ENCODE data around the gene APBA2.
A peak's percentile ranks its signal among the peaks of the same experiment; 100 is the strongest.

Gene APBA2

DNA sequence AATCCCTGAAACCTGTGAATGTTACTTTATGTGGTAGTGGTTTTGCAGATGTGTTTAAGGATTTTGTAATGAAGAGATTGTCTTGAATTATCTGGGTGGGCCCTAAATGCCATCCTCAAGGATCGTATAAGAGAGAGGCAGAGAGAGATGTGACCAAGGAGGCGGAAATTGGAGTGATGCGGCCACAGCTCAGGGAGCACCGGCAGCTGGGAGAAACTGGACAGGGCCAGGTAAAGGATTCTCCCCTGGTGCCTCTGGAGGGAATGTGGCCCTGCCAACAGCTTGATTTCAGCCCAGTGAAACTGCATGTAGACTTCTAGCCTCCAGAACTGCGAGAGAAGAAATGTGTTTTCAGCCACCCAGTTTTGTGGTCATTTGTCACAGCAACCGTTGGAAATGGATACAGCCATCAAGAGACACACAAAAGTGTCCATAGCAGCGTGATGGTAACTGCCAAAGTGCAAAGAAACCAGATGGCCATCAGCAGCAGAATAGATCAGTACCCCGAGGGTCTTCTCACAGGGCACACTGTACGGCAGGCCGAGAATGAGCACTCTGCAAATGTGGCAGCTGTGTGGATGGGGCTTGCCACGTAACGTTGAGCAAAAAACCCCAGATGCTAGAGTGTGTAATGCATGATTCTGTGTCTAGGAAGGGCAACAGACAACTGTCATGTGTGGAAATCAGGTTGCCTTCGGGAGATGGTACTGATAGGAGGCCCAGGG is 12.2 kb downstream of the APBA2 start:
- no peak for DNase-seq

DNA sequence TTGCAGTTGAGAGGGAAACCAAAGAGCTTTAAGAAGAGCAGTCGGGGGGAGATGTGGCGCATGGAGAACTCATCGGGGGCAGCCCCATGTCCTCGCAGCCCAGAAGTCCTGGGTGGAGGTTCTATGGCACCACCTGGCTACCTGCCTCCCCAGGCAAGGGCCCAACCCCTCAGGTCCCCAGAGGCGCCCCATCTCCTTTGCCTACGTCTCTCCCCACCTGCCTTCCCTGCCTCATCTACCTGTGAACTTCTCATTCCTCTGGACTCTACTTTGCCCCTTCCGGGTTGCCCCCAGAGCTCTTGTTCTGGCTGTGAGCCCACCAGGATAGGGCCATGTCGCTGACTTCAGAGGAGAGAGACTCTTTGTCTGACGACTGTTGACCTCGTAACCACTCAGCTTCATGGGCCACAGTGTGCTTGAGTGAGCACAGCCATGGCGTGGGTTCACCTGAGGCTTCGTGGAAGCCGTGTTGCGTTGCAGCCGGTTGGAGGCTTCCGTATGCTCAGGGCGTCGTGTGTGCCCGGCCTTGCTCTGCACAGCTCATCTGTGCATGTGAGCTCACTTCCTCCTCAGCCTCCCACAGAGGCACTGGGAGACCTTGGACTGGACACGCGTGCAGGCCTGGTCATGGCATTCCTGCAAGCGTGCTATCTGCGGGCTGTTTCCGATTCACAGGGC is 13.4 kb downstream of the APBA2 start:
- DNase-seq, result no peak

DNA sequence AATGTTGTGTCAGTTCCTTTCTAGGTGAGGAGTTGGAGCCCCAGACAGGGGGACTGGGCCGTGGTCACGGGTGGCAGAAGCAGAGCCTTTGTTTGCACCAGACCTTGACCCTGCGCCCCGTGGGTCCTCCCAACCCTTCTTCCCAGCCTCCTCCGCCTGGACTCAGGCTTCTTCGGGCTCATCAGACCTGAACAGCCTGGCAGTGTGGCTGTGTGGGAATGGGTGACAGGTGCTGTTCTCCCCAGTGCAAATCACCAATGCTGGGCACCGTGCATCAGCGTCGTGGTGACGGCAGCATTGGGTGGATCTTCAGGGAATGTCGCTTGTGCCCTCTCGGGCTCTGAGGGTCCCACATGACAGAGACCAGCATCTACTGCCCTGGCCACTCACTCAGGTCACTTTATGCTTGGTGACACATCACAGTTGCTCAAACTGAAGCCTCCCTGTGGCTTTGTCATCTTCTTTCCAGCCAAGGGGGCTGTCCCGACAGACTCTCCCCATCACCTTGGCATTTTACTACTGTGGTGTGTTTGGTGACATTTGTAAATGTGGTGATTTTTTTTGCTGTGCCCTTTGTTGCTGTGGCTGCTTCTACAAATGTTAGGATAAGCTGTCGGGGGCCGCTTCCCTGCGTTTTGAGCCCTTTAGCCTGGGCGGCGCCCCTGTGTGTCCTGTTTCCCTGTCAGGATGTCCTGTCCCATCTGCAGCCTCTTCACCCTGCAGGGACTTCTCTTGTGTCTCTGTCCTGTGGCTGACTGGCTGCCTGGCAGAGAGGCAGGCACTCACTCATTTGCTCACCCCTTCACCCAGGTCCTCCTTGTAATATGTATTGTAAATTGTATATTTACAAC is 14.5 kb downstream of the APBA2 start:
- no peak for DNase-seq

DNA sequence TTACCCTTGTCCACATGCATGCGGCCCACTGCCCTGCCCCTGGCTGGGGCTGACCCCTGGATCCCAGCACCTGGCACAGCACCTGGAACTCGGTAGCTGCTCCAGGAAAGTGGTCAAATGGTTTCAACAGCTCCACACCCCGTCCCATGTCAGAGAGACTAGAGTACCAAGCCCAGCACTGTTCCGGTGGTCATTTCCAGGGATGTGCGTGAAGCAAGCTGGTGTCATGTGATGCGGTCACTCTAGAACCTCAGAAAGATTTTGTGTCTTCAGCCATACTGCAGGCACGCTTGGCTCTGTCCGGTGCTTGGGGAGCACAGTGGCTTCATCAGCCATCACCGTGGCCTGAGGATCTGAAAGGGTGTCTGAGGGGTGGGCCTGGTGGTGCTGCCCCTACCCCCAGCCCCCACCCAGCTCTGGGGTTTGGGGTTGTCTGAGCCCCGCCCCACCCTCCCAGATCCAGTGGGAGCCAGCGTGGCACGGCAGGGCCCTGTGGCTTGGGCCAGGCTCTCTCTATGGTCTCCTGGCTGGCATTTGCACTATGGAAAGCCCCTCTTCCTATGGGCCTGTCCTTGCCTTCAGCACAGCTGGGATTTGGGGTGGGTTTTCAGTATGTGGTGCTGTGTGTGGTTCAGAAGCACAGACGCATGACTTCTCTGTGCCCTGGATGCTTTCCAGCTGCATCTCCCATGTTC is 15.3 kb downstream of the APBA2 start:
- no peak for DNase-seq

DNA sequence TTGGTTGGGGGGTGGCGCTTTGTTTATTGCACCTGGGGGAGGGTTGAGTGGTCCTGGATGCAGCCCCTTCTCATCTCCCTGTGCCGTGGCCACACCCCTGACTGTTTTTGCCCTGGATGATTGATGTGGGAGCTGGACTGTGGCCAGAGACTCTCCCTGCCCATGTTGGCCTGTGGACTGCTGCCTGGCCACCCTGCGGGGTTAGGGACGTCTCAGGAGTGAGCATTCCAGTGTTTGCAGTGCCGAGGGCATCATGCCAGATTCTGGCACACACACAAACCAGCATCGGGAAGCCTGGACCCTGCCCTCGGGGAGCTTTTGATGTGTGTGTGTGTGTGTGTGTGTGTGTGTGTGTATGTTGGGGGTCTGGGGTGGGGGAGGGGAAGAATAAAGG is 15.8 kb downstream of the APBA2 start:
- DNase-seq, result no peak

DNA sequence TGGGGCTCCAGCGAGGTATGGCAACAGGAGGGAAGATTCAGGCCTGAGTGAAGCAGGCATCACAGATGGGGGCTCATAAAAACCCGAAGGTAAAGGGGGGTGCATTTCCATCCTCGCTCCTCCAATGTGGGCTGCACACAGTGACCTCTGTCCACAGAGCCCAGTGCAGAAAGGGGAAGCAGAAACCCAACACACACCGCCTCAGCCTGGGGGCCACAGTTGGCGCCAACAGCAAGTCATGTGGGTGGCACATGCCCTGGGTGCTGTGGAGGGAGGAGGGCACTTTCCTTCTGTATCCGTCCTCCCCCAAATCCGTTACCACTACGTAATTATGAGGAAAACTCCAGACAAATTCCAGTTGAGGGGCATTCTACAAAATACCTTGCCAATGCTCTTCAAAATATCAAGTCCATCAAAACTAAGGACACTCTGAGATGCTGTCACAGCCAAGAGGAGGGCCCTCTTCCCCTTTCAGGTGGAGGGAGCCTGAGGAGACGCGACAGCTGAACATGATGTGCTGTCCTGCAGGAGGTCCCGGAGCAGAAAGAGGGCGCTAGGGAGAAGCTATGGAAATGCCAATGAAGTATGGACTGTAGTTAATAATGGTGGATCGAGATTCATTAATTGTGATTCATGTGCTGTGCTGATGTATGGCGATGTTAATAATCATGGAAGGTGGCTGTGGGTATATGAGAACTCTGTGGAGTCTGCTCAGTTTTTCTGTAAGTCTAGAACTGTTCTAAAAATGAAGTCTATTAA is 16.4 kb downstream of the APBA2 start:
- DNase-seq, result peak; percentile 55

DNA sequence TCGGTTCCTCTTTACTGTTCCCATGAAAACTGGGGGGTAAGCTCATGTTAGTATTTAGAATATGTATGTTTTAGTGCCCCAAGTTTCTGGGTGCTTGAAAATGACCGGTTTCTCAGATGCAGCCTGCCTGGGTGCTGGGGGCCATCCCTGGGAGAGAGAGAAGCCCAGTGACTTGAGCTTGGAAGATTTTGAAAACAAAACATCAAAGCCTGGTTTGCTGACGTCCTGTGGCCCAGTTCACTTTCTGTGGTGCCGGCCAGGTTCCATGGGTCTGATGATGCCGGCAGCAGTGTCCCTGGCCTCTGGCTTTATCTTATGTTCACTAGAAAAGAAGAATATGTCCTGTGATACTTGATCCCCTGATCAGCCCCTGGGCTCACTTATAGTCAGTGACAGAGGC is 17.1 kb downstream of the APBA2 start:
- DNase-seq, result no peak

DNA sequence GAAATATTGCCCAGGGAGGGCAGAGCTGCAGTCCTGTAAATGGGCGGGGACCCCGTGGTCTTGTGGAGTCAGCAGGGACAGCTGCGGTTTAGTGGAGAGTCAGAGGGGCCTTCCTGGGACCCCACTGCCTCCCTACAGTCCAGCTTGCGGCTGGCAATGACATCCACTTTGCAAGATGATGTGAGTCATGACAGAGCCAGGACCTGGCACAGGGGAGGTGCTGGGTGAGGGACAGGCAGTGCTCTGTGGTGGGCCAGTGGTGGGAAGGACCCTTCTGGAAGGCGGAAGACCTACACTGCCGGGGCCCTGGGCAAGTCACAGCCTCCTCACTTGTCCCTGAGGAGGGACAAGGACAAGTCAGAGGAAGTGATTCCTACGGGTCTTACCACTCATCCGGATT is 17.8 kb downstream of the APBA2 start:
- peak; percentile 67 for DNase-seq

DNA sequence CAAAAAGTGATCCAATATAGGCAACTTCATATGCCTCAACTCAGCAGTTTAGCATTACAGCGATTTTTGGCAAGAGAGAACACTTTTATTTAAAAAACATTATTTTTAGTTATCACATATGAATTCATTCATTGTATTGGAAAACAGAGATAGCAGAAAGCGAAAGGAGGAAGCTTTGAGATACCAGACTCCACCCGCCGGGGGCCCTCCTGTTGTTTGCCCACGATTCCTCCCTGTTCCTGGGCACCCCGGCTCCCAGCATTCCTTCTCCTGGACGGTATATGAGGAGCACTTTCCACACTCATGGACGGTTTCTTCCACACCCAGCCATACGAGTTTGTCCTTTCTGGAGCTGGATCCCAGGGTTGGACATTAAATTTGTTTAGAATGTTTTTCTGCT is 18.2 kb downstream of the APBA2 start:
- DNase-seq, result peak; percentile 67

DNA sequence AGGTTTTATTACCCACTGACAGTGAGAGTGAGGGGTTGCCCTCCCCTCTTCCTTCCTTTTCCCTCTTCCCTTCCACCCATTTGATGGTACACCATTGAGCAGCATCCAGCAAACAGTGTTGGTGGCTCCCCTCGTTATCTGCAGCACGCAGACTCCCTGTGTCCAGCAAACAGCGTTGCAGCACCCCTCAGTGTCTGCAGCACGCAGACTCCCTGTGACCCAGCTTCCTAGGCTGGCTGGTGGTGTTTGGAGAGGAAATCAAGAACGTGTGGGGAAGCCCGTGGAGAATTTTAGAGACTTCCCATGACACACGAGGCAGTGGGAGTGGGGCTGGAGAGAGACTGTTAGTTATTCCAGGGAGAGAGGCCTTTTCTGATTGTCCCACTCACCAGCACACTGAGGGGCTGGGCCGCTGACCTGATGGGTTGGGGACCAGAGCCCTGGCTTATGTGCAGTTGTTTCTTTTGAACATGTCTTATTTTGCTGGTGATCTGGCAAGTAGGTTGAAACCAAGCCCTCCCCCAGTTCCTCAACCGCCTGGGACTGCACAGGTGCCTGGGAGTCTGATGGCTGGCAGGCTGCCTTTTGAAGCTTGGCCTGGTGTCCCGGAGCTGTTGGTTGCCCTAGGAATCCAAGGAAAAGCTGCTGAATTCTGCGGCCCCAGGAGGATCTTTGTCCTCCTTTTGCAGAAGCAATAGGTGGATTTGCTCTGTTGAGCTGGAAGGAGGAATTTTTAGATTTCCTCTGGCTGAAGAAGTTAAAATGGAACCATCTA is 19.0 kb downstream of the APBA2 start:
- peak; percentile 83 for DNase-seq

DNA sequence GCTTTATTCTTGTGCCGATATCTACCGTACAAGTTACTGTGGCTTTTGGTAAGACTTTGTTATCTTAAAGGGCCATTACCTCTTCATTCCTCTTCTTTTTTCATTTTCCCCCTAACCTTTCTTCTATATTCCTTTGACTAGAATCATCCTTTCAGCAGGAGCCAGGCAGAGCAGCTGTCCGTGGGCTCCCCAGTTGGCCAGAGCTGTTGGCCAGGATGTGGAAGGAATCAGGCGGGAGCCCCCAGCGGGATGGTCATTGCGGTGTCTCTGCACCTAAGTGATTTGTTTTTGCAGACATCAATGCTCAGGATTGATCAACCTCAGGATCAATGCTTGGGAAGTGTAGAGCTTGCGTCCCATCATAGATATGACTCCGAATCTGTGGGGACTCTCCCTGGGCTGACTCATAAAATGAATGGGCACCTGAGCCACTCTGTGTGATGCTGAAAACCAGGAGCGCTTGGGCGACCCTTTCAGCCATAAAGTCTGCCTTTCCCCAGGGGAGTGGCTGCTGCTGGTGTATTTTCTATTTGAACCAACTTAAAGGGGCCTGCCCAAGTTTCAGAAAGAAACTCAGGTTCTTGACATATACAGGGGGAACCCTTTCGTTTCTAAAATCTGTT is 21.7 kb downstream of the APBA2 start:
- DNase-seq, result no peak

DNA sequence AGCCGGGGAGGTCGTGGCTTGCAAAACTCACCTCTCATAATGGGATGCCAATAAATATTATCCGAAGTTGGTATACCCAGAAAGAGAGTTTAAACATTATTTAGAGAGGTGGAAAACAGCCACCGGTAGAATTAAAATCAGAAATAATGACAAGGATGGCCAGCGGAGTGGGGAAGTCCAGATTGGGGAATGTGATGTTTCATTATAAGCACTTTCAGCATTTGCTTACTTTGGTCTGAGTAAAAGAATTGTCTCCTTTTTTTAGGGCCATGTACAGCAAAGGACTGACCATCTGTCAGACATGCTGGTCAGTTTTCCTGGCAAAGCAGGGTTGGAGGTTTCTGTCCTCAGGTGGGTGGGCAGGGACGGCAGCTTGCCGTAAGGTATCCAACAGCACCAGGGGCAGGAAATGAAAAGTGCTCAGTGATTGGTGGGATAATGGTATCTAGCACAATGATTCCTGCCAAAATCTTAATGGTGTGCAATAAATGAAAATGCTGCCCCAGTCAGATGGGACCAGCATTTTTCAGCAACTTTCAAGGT is 24.3 kb downstream of the APBA2 start:
- DNase-seq, result no peak

DNA sequence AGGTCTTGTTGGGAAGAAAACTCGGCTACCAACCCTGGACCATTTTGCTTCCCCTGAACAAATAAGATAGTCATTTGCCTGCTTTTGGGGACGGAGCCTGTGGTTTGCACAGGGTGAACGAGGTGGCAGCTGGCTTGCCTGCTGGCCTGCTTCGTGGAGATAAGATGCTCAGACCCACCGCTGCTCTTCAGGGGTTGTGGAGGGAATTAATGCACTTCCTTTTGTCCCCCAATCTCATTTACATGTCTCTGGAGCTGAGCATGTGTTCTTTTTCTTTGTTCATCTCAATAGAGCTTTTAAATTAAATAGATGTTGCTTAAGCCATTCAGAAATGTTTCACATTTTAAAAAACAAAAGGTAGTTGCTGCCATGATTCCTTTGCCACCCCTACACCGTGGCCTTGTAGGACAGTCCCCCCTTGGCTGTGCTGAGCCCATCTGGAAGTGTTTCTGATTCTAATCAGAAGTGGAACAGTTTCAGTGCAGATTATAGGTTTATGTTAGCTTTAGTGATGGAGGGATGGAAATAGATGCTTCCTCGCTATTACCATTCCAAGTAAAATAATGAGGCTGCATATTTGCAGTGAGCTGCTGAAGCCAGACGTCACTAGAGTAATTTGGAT is 25.6 kb downstream of the APBA2 start:
- peak; percentile 95 for DNase-seq

DNA sequence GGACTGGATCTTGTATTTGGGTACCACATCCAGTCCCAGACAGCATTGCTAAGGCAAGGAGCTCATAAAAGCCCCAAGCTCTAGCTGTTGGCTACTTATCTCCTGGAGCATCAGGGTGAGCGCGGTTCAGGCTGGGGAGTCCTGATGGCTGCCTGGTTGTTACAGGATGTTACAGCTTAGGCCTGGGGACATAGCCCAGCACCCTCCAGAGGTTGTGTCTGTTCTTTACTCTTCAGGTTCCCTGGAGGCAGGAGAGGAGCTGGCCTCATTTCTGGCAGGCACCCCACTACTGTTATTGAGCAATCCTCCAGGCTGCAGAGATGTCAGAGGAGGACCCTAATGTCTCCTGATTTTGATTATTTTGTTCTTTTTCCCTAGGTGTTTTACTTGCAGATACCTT is 26.6 kb downstream of the APBA2 start:
- peak; percentile 69 for DNase-seq

DNA sequence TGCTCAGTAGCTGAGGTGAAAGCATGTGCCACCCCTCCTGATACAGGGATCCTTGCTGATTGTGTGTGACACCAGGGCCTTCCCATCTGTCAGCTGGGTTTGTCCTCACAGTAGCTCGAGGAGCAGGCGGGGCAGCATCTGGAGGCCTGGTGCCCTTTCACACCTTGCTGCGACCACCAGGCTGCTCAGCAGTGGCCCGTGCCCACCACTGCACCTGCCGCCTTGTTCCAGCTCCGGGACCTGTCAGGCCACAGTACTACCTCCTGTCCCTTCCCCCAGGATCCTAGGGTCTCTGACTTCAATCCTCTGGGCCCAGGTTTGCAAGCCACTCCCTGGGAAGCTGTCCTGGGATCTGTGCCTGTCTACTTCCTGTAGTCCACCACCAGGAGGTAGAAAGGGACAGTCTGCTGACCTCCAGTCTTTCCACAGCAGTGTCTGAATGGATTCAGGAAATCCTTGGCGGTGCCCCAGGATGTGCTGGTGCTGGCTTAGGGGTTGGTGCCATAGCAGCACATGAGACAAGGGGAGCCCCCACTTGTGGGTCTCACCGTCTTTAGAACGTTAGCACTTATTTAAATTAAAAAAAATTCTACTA is 27.5 kb downstream of the APBA2 start:
- no peak for DNase-seq

DNA sequence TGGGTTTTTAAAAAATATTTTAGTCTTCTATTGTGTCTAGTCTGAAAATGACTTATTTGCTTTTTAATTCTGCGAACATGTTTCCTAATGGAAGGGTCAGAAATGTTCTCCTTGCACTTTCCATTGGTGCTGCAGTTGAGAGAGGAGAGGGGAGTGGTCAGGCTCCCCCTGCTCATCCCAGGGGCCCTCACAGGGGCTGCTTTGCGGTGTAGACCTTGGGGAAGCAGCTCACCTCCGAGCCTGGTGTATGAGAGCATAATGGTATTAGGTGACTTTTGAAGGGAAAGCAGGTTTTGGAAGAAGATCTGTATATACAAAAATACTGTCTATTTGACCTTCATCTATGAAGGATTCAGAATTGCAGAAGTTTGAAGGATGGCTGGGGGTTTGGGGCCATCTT is 28.3 kb downstream of the APBA2 start:
- DNase-seq, result no peak

DNA sequence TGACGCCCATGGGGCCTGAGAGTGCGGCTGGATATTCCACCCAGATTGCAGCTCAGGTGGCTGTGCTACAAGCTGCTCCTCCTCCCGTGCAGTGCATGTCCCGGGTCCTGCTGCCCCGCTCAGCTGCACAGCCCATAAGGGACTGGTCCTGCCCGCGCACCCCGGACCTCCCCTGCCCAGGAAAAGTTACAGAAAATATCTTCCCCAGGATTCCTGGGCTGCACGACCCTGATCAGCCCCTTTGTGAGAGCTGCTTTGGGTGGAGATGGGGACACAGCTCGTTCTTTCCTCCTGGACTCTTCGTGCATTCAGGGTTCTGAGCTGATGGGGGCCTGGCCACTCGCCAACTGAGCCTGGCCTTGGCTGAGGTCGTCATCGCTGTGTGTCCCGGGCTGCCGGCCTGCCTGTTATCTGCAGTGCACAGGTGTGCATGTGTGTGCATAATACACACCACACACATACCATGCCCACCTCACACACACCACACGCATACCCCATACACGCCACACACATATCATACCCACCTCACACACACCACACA is 28.8 kb downstream of the APBA2 start:
- DNase-seq, result no peak

DNA sequence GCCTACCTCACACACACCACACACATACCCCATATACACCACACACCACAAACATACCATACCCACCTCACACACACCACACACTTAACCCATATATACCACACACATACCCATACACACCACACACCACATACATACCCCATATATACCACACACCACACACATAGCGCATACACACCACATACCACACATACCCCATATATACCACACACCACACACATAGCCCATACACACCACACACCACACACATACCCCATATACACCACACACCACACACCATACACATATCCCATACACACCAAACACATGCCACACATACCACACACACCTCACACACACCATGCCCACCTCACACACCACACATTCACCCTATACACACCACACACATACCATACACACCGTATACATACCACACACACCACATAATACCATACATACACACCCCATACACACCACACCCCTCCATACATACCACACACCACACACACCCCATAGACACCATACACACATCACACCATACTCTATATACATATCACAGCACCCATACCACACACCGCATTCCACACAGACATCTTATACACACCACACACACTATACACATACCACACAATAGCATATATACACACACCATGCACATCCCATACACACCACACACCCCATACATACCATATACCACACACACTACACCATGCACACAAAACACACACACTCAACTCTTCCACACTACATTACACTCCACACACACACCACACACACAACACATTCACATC is 29.5 kb downstream of the APBA2 start:
- DNase-seq, result no peak

DNA sequence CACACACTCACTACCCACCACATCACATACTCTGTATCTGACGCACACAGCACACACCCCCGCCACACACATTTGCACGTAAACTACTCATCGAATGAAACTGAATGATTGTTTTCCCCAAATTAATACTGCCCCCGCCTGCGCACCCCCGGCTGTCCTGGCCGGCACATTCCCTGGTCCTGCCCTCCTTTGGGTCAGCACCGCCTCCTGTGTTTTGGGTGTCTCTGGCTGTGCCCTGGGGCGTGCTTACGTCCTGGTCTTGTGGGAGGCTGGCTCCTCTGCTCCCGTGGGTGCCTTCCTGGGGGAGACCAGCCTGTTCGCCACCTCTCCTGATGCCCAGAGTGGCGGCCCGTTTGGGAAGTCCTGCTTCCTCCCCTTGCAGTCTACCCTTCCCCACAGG is 30.2 kb downstream of the APBA2 start:
- no peak for DNase-seq
